GM23338 (cell line): ENCODE results near the gene TPR. TPM values are rescaled to one million over a fixed set of nuclear protein-coding genes. Genes with fewer than 3 reads are reported as not detected.

Source experiments
- ATAC-seq: fragments of 200-7000 bp; cut with Tn5 transposase; 3 replicates; pipeline ENCODE4 v1.9.1; 2020
- DNase-seq: peaks from one replicate; pipeline ENCODE4 v3.0.0-alpha.2; 2015; ENCODE audit warnings: low spot score
- H2AFZ ChIP-seq: fragments of 200-600 bp; sonication (generic); 2 replicates; pipeline ENCODE4 v1.8.0; 2016; ENCODE audit warnings: antibody characterized with exemption, mild to moderate bottlenecking, moderate library complexity
- H3F3A ChIP-seq: fragments of 200-600 bp; sonication (generic); replicated peaks from 2 replicates; pipeline ENCODE4 v1.8.0; 2017; ENCODE audit warnings: antibody characterized with exemption, mixed run types, low read depth
- H3K27ac ChIP-seq: fragments of 200-600 bp; sonication (generic); 2 replicates; pipeline ENCODE4 v1.6.1; 2016; ENCODE audit warnings: low read depth
- H3K27me3 ChIP-seq: fragments of 200-600 bp; sonication (generic); 2 replicates; pipeline ENCODE4 v1.8.0; 2016; ENCODE audit warnings: mild to moderate bottlenecking, mixed run types, moderate library complexity; ENCODE audit not compliant: insufficient read depth
- H3K36me3 ChIP-seq: fragments of 200-600 bp; sonication (generic); 2 replicates; pipeline ENCODE4 v1.8.0; 2016; ENCODE audit warnings: mild to moderate bottlenecking; ENCODE audit not compliant: insufficient read depth
- H3K4me1 ChIP-seq: fragments of 200-600 bp; sonication (generic); 2 replicates; pipeline ENCODE4 v1.8.0; 2016; ENCODE audit warnings: mild to moderate bottlenecking, moderate library complexity; ENCODE audit not compliant: insufficient read depth
- H3K4me2 ChIP-seq: fragments of 200-600 bp; sonication (generic); 2 replicates; pipeline ENCODE4 v1.7.1; 2017; ENCODE audit warnings: mixed run types
- H3K4me3 ChIP-seq: fragments of 200-600 bp; sonication (generic); 2 replicates; pipeline ENCODE4 v1.6.1; 2016; ENCODE audit warnings: mixed run types
- H3K79me2 ChIP-seq: fragments of 200-600 bp; sonication (generic); replicated peaks from 2 replicates; pipeline ENCODE4 v1.8.0; 2017; ENCODE audit warnings: mild to moderate bottlenecking; ENCODE audit not compliant: insufficient read depth
- H3K9me2 ChIP-seq: fragments of 200-600 bp; sonication (generic); 2 replicates; pipeline ENCODE4 v1.8.0; 2017; ENCODE audit not compliant: insufficient read depth
- H4K20me1 ChIP-seq: fragments of 200-600 bp; sonication (generic); replicated peaks from 2 replicates; pipeline ENCODE4 v1.8.0; 2017; ENCODE audit warnings: mild to moderate bottlenecking; ENCODE audit not compliant: insufficient read depth
- H3K27ac Mint-ChIP-seq: 2 replicates; pipeline ENCODE4 v1.8.0; 2020; ENCODE audit warnings: inconsistent platforms, mild to moderate bottlenecking, moderate library complexity, mixed read lengths
- H3K27me3 Mint-ChIP-seq: 3 replicates; pipeline ENCODE4 v1.8.0; 2022; ENCODE audit warnings: low read depth, mild to moderate bottlenecking, moderate library complexity, mixed read lengths, inconsistent platforms; ENCODE audit not compliant: insufficient read depth, poor library complexity
- H3K36me3 Mint-ChIP-seq: 3 replicates; pipeline ENCODE4 v1.8.0; 2021; ENCODE audit warnings: low read depth, mild to moderate bottlenecking, inconsistent platforms, moderate library complexity, mixed read lengths
- H3K4me1 Mint-ChIP-seq: 3 replicates; pipeline ENCODE4 v1.8.0; 2020; ENCODE audit warnings: mild to moderate bottlenecking, inconsistent platforms, mixed read lengths
- H3K4me3 Mint-ChIP-seq: 3 replicates; pipeline ENCODE4 v1.8.0; 2021; ENCODE audit warnings: moderate library complexity, mild to moderate bottlenecking, inconsistent platforms, mixed read lengths
- H3K9me3 Mint-ChIP-seq: 3 replicates; pipeline ENCODE4 v1.8.0; 2020; ENCODE audit warnings: moderate library complexity, mild to moderate bottlenecking, inconsistent platforms, mixed read lengths
- CREB1 ChIP-seq: fragments of 250-450 bp; sonication (Bioruptor Pico); IDR thresholded peaks from 2 replicates; pipeline ENCODE4 v1.5.0; 2020; ENCODE audit warnings: low read depth, mild to moderate bottlenecking, moderate library complexity
- EZH2 ChIP-seq: fragments of 200-600 bp; sonication (generic); IDR thresholded peaks from one replicate; pipeline ENCODE4 v1.8.0; 2017; ENCODE audit warnings: antibody characterized with exemption, mild to moderate bottlenecking, low read depth; ENCODE audit not compliant: unreplicated experiment
- EZH2phosphoT487 ChIP-seq: fragments of 200-600 bp; sonication (generic); IDR thresholded peaks from one replicate; pipeline ENCODE4 v1.8.1; 2018; ENCODE audit warnings: antibody characterized with exemption; ENCODE audit not compliant: unreplicated experiment
- JUNB ChIP-seq: IDR thresholded peaks from one replicate; pipeline ENCODE4 v1.6.1; 2016; ENCODE audit warnings: antibody characterized with exemption; ENCODE audit not compliant: unreplicated experiment
- NANOG ChIP-seq: IDR thresholded peaks from 2 replicates; pipeline ENCODE4 v1.6.1; 2016; ENCODE audit warnings: antibody characterized with exemption, borderline replicate concordance
- POLR2AphosphoS5 ChIP-seq: IDR thresholded peaks from 2 replicates; pipeline ENCODE4 v1.6.1; 2016; ENCODE audit warnings: antibody characterized with exemption, low read depth
- STAT1 ChIP-seq: IDR thresholded peaks from one replicate; pipeline ENCODE4 v1.6.1; 2016; ENCODE audit warnings: antibody characterized with exemption; ENCODE audit not compliant: unreplicated experiment
- ZNF114 ChIP-seq: fragments of 250-450 bp; sonication (Bioruptor Pico); IDR thresholded peaks from 2 replicates; pipeline ENCODE4 v1.5.0; 2020; ENCODE audit warnings: mild to moderate bottlenecking, moderate library complexity
- ZNF331 ChIP-seq: fragments of 250-450 bp; sonication (Bioruptor Pico); IDR thresholded peaks from 2 replicates; pipeline ENCODE4 v1.5.0; 2020; ENCODE audit warnings: low read depth, mild to moderate bottlenecking, moderate library complexity
- ZNF462 ChIP-seq: fragments of 250-450 bp; sonication (Bioruptor Pico); IDR thresholded peaks from 2 replicates; pipeline ENCODE4 v1.5.0; 2020; ENCODE audit warnings: mild to moderate bottlenecking, moderate library complexity
- long read RNA-seq: library from polyadenylated mRNA; unstranded; transcript quantifications from one replicate; pipeline ENCODE4 v2.0.0, GENCODE V29; 2020; ENCODE audit not compliant: unreplicated experiment
- polyA plus RNA-seq: library from polyadenylated mRNA; unstranded; fragments of >200 nt; fragmentation: Nextera tagmentation; extraction: Ambion mirVana; gene quantifications from 2 replicates; pipeline ENCODE4 v1.2.1, GENCODE V29; 2016
- total RNA-seq: library from RNA; depleted of rRNA; stranded (reverse); fragments of >200 nt; shearing (Covaris generic); gene quantifications from 2 replicates; pipeline ENCODE4 v1.2.3, GENCODE V29; 2014; rRNA removed
- TF ChIP-seq, protein P1 (sequence below): IDR thresholded peaks from 2 replicates; pipeline ENCODE4 v1.6.1; 2016; ENCODE audit warnings: antibody characterized with exemption
- TF ChIP-seq, protein P2 (sequence below): IDR thresholded peaks from one replicate; pipeline ENCODE4 v1.6.1; 2018; ENCODE audit warnings: antibody characterized with exemption; ENCODE audit not compliant: unreplicated experiment
- TF ChIP-seq, protein P3 (sequence below), 2 experiments: fragments of 200-600 bp in 1 of 2; sonication (generic) in 1 of 2; conservative IDR thresholded peaks; 2 replicates each; pipeline versions ENCODE4 v1.5.1 to v1.6.1; 2016 to 2017; ENCODE audit warnings: antibody characterized with exemption in 2 of 2, low read depth in 2 of 2, mild to moderate bottlenecking in 2 of 2, moderate library complexity in 1 of 2

Gene TPR
- total RNA-seq (75.8 and 108 TPM in 2 replicates), polyA plus RNA-seq (164 and 220 TPM in 2 replicates)
- long read RNA-seq, partial matches to known transcripts, result 82 of 85 reads
- long read RNA-seq, other reads (novel, unspliced or antisense), result 3 of 85 reads

- Mint-ChIP-seq H3K27me3 (peaks cover 3% of the 10 kb centered on the region), H3K4me3 (peak within 1 kb of the TSS; percentile 100), H3K9me3 (peaks cover 5% of the 10 kb centered on the region; the same call in 1 of the 3 replicates), H3K4me1 (no peaks in the 10 kb centered on the region), H3K27ac (peak within 1 kb of the TSS; percentile 100), H3K36me3 (peaks cover 31% of the 10 kb centered on the region)
- Histone ChIP-seq H3K27ac (peak within 1 kb of the TSS; percentile 95), H2AFZ (peak within 1 kb of the TSS; percentile 48), H3K36me3 (peaks cover 22% of the 10 kb centered on the region), H3K4me3 (peak within 1 kb of the TSS; percentile 90), H4K20me1 (peaks cover 20% of the 10 kb centered on the region), H3K79me2 (peaks cover 89% of the 10 kb centered on the region), H3K9me2 (no peaks in the 10 kb centered on the region), H3K4me1 (peaks cover 12% of the 10 kb centered on the region; the same call in 1 of the 2 replicates), H3K27me3 (no peaks in the 10 kb centered on the region), H3F3A (no peaks in the 10 kb centered on the region), H3K4me2 (peak within 1 kb of the TSS; percentile 85)
- TF ChIP-seq ZNF114 (no peak), STAT1 (no peak), JUNB (no peak), NANOG (no peak), ZNF462 (CRISPR knock-in tag) (no peak), EZH2 (no peak), EZH2phosphoT487 (no peak), ZNF331 (CRISPR knock-in tag) (no peak), CREB1 (CRISPR knock-in tag) (peak; percentile 98), POLR2AphosphoS5 (peak; percentile 86)
- TF ChIP-seq, protein P1, sequence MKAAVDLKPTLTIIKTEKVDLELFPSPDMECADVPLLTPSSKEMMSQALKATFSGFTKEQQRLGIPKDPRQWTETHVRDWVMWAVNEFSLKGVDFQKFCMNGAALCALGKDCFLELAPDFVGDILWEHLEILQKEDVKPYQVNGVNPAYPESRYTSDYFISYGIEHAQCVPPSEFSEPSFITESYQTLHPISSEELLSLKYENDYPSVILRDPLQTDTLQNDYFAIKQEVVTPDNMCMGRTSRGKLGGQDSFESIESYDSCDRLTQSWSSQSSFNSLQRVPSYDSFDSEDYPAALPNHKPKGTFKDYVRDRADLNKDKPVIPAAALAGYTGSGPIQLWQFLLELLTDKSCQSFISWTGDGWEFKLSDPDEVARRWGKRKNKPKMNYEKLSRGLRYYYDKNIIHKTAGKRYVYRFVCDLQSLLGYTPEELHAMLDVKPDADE, result peak; percentile 77
- TF ChIP-seq, protein P2, sequence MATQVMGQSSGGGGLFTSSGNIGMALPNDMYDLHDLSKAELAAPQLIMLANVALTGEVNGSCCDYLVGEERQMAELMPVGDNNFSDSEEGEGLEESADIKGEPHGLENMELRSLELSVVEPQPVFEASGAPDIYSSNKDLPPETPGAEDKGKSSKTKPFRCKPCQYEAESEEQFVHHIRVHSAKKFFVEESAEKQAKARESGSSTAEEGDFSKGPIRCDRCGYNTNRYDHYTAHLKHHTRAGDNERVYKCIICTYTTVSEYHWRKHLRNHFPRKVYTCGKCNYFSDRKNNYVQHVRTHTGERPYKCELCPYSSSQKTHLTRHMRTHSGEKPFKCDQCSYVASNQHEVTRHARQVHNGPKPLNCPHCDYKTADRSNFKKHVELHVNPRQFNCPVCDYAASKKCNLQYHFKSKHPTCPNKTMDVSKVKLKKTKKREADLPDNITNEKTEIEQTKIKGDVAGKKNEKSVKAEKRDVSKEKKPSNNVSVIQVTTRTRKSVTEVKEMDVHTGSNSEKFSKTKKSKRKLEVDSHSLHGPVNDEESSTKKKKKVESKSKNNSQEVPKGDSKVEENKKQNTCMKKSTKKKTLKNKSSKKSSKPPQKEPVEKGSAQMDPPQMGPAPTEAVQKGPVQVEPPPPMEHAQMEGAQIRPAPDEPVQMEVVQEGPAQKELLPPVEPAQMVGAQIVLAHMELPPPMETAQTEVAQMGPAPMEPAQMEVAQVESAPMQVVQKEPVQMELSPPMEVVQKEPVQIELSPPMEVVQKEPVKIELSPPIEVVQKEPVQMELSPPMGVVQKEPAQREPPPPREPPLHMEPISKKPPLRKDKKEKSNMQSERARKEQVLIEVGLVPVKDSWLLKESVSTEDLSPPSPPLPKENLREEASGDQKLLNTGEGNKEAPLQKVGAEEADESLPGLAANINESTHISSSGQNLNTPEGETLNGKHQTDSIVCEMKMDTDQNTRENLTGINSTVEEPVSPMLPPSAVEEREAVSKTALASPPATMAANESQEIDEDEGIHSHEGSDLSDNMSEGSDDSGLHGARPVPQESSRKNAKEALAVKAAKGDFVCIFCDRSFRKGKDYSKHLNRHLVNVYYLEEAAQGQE, result no peak
- TF ChIP-seq, protein P3, sequence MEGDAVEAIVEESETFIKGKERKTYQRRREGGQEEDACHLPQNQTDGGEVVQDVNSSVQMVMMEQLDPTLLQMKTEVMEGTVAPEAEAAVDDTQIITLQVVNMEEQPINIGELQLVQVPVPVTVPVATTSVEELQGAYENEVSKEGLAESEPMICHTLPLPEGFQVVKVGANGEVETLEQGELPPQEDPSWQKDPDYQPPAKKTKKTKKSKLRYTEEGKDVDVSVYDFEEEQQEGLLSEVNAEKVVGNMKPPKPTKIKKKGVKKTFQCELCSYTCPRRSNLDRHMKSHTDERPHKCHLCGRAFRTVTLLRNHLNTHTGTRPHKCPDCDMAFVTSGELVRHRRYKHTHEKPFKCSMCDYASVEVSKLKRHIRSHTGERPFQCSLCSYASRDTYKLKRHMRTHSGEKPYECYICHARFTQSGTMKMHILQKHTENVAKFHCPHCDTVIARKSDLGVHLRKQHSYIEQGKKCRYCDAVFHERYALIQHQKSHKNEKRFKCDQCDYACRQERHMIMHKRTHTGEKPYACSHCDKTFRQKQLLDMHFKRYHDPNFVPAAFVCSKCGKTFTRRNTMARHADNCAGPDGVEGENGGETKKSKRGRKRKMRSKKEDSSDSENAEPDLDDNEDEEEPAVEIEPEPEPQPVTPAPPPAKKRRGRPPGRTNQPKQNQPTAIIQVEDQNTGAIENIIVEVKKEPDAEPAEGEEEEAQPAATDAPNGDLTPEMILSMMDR (conservative IDR thresholded peaks at IDR 0.05; ENCODE audit: low read depth in 2 of 2), result peak; percentile 80 to 97
- DNase-seq (peak; percentile 99), ATAC-seq (peak; percentile 93)
Observed at GRCh38 chr1:186375152-186375928, at the start of gene TPR, which contains the start of gene ODR4. TPR (minus strand) TSS chr1:186375253; CDS start chr1:186375028, 225 bp downstream. ODR4 (plus strand) TSS chr1:186375838; CDS start chr1:186379786, 3,948 bp downstream.
